Hepatocyte (in vitro differentiated cells): ENCODE results near the gene PDX1.

ENCODE experiments used
- CTCF ChIP-seq: fragments of 200-600 bp; sonication (generic); IDR thresholded peaks from 2 replicates; pipeline ENCODE4 v1.5.1; 2016; ENCODE audit warnings: antibody characterized with exemption, mild to moderate bottlenecking; ENCODE audit not compliant: poor library complexity
- EZH2 ChIP-seq: fragments of 200-600 bp; sonication (generic); IDR thresholded peaks from 2 replicates; pipeline ENCODE4 v1.6.1; 2016; ENCODE audit warnings: antibody characterized with exemption, mild to moderate bottlenecking, borderline replicate concordance
- EZH2phosphoT487 ChIP-seq: fragments of 200-600 bp; sonication (generic); IDR thresholded peaks from one replicate; pipeline ENCODE4 v1.6.1; 2018; ENCODE audit warnings: antibody characterized with exemption, mild to moderate bottlenecking, low read depth, moderate library complexity; ENCODE audit not compliant: unreplicated experiment, severe bottlenecking

- TF ChIP-seq CTCF, result no peak
- no peak for TF ChIP-seq EZH2phosphoT487
- TF ChIP-seq EZH2, result no peak
Measured at GRCh38 chr13:27913160-27913559, 6.6 kb upstream of the PDX1 start.
